ENCODE measurements around the gene VRK1.

GRCh38 chr14:96829791-96830190 is 32.6 kb downstream of the VRK1 start:
- TF ChIP-seq JUND (IDR thresholded peaks at IDR 0.05) (no peak), CTCF (IDR thresholded peaks at IDR 0.05; ENCODE audit: low read depth, low read length, missing input control) (no peak), REST (IDR thresholded peaks at IDR 0.05) (no peak), ZBTB33 (IDR thresholded peaks at IDR 0.05) (no peak), MAX (IDR thresholded peaks at IDR 0.05) (no peak)

Data from liver (tissue), 3 donors.